Neural cell (in vitro differentiated cells): ENCODE results near the gene RASGEF1C.

Experiments
- CTCF ChIP-seq: fragments of 450-650 bp; IDR thresholded peaks from 2 replicates; pipeline ENCODE4 v1.5.1; 2014; ENCODE audit warnings: antibody characterized with exemption, mild to moderate bottlenecking, moderate library complexity; ENCODE audit not compliant: poor library complexity, severe bottlenecking
- EZH2 ChIP-seq: fragments of 200-600, 300-800 bp; shearing (Covaris generic), sonication (generic); IDR thresholded peaks from 2 replicates; pipeline ENCODE4 v1.6.1; 2014; ENCODE audit warnings: antibody characterized with exemption, low read length, borderline replicate concordance, mild to moderate bottlenecking; ENCODE audit not compliant: insufficient read depth, poor library complexity, severe bottlenecking
- POLR2AphosphoS5 ChIP-seq: IDR thresholded peaks from 2 replicates; pipeline ENCODE4 v1.6.1; 2012

GRCh38 chr5:180141068-180141660 is 67.8 kb downstream of the RASGEF1C start:
- no peak for TF ChIP-seq CTCF
- no peak for TF ChIP-seq POLR2AphosphoS5
- TF ChIP-seq EZH2: no peak
